ENCODE measurements around the gene GPS1. TPM values are rescaled to one million over a fixed set of nuclear protein-coding genes. Genes with fewer than 3 reads are reported as not detected.

The GPS1 gene
- total and polyA plus RNA-seq, 10 of the 15 experiments (the other 5 are each of a cell fraction or from before 2014, with no cell fraction given): 2.2 to 146 (median 77.7) TPM

GRCh38 chr17:82086941-82087906, 35.5 kb downstream of the GPS1 start:
- no peak overlapping the region for H3K9ac ChIP-seq (ENCODE audit: control insufficient read depth, insufficient read depth, low read length)
- ChIA-PET SMC1A (ENCODE audit: uncharacterized antibody, unreplicated experiment) (no interaction called here), CTCF (no interaction called here), POLR2A (no interaction called here), RAD21 (ENCODE audit: unreplicated experiment) (no interaction called here)
- WGBS (ENCODE audit: insufficient coverage, insufficient replicate concordance, low lambda C conversion rate, missing lambda C conversion rate): 92% methylated on average over 31 of the region's 39 CpGs
- FAIRE-seq: no peak
- no peak overlapping the region for H3K4me2 ChIP-seq (ENCODE audit: control insufficient read depth, insufficient read depth)
- H3K27ac ChIP-seq (ENCODE audit: control insufficient read depth, insufficient read depth): no peak overlapping the region
- no peaks in the 10 kb centered on the region for H3K9me3 ChIP-seq (replicated peaks; ENCODE audit: control insufficient read depth, insufficient read depth, low read length)
- H3K4me3 ChIP-seq: no peak overlapping the region
- no peaks in the 10 kb centered on the region for H4K20me1 ChIP-seq (ENCODE audit: control insufficient read depth, insufficient read depth)
- H3K27me3 ChIP-seq (replicated peaks in 1 of 2; ENCODE audit: control insufficient read depth in 2 of 2, insufficient read depth in 2 of 2, low read length in 1 of 2): no peaks in the 10 kb centered on the region
- no peaks in the 10 kb centered on the region for H3K79me2 ChIP-seq (ENCODE audit: control insufficient read depth, insufficient read depth, low read length)
- in situ Hi-C loops (cut with MboI): no loop called here
- peaks cover 17 to 88% of the 10 kb centered on the region in 2 experiments for H3K36me3 ChIP-seq (ENCODE audit: control insufficient read depth in 2 of 2, insufficient read depth in 2 of 2, low read length in 1 of 2)
- ATAC-seq: no peak
- BruUV-seq (replicated peaks): no TSS peak
- intact Hi-C loops (cut with micrococcal nuclease; ENCODE audit: unreplicated experiment): no loop called here
- TF ChIP-seq POLR2A (IDR thresholded peaks at IDR 0.05; ENCODE audit: low read depth, low read length) (peak; percentile 30; the same call in 1 of the 2 replicates), CREM (IDR thresholded peaks at IDR 0.05; ENCODE audit: low read depth) (no peak)
- H2AFZ ChIP-seq (ENCODE audit: control insufficient read depth, low read depth, low read length): no peak overlapping the region
- no peaks in the 10 kb centered on the region for H3K4me1 ChIP-seq (ENCODE audit: control insufficient read depth, insufficient read depth, low read length)
- DNase-seq (ENCODE audit: low read depth, low spot score): no peak

GRCh38 chr17:82087961-82088837, 36.5 kb downstream of the GPS1 start:
- ChIA-PET SMC1A (ENCODE audit: uncharacterized antibody, unreplicated experiment) (no interaction called here), CTCF (no interaction called here), POLR2A (no interaction called here), RAD21 (ENCODE audit: unreplicated experiment) (no interaction called here)
- Histone ChIP-seq H3K4me2 (ENCODE audit: control insufficient read depth, insufficient read depth) (no peak overlapping the region), H4K20me1 (ENCODE audit: control insufficient read depth, insufficient read depth) (no peaks in the 10 kb centered on the region), H3K27ac (ENCODE audit: control insufficient read depth, insufficient read depth) (no peak overlapping the region), H3K79me2 (ENCODE audit: control insufficient read depth, insufficient read depth, low read length) (no peaks in the 10 kb centered on the region; the same call in 1 of the 2 replicates), H3K36me3 (ENCODE audit: control insufficient read depth in 2 of 2, insufficient read depth in 2 of 2, low read length in 1 of 2) (peaks cover 15 to 83% of the 10 kb centered on the region in 2 experiments), H3K27me3 (replicated peaks in 1 of 2; ENCODE audit: control insufficient read depth in 2 of 2, insufficient read depth in 2 of 2, low read length in 1 of 2) (no peaks in the 10 kb centered on the region), H3K9me3 (replicated peaks; ENCODE audit: control insufficient read depth, insufficient read depth, low read length) (no peaks in the 10 kb centered on the region), H2AFZ (ENCODE audit: control insufficient read depth, low read depth, low read length) (no peak overlapping the region), H3K9ac (ENCODE audit: control insufficient read depth, insufficient read depth, low read length) (no peak overlapping the region), H3K4me3 (no peak overlapping the region), H3K4me1 (ENCODE audit: control insufficient read depth, insufficient read depth, low read length) (no peaks in the 10 kb centered on the region)
- DNase-seq (ENCODE audit: low read depth, low spot score) (no peak), FAIRE-seq (no peak), ATAC-seq (no peak)
- WGBS (ENCODE audit: insufficient coverage, insufficient replicate concordance, low lambda C conversion rate, missing lambda C conversion rate): 98% methylated on average over 44 of the region's 48 CpGs
- intact Hi-C loops (cut with micrococcal nuclease; ENCODE audit: unreplicated experiment): no loop called here
- TF ChIP-seq POLR2A (IDR thresholded peaks at IDR 0.05; ENCODE audit: low read depth, low read length): peak; percentile 57
- TF ChIP-seq SMC3 (IDR thresholded peaks at IDR 0.05; ENCODE audit: borderline replicate concordance, low read length): no peak
- no peak for TF ChIP-seq E2F8 (IDR thresholded peaks at IDR 0.05; ENCODE audit: low read depth, partially characterized antibody)
- in situ Hi-C loops (cut with MboI): no loop called here
- TSS peak; percentile 26 for BruUV-seq (replicated peaks)
